ENCODE measurements around the gene LY6G5B.

LY6G5B gene

DNA sequence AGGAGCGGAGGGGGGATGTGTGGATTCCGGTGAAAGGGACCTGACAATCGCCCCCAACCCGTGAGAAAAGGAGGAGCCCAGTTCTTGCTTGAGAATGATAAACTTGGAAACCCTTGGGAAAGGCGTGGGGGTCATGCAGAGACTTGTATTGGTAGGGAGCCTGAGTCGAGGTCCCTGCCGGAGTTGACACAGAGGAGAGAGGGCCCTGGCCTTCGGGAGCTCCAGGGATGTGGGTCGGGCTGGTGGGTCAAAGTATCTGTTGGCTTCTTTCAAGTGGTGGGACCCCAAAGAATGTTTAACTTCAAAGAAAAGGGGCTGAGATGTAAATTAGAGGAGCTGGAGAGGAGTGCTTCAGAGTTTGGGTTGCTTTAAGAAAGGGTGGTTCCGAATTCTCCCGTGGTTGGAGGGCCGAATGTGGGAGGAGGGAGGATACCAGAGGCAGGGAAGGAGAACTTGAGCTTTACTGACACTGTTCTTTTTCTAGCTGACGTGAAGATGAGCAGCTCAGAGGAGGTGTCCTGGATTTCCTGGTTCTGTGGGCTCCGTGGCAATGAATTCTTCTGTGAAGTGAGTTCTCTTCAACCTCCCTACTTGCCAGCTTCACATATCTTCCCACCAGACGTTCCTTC, 3.3 kb upstream of the LY6G5B start:
- TF ChIP-seq CTCF (IDR thresholded peaks at IDR 0.05; ENCODE audit: insufficient read depth, low read depth, low read length, missing control alignments) = no peak
- peak overlapping the region; percentile 96 for H3K4me3 ChIP-seq (ENCODE audit: low read depth, low read length)
- DNase-seq (ENCODE audit: low read depth) = no peak

DNA sequence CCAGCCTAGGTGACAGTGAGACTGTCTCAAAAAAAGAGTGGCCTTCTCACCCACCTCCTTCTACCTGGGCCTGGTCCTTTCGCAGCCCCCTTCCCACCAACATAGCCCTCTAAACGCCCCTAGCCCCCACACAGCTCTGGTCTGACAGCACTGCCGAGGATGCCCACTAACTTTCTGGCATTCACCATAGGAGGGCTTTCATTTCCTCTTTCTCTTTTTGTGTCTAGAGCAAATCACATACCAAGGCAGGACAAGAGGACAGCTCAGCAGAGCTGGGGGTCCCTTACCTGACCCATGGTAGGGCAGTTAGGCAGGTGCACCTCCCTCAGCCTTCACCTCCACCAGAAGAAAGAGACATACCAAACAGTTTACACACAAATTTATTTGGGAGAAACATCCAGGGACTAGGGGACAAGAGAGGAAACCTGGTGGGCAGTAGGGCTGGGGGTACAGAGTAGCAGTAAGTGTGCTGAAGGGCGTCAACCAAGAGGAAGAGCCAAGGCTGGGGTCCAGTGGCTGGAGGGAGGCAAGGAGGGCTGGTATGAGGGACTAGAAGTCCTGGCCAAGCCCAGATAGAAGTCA, 6.6 kb downstream of the LY6G5B start:
- H3K4me3 ChIP-seq (ENCODE audit: low read depth, low read length) = no peak overlapping the region
- no peak for TF ChIP-seq CTCF (IDR thresholded peaks at IDR 0.05; ENCODE audit: insufficient read depth, low read depth, low read length, missing control alignments)
- no peak for DNase-seq (ENCODE audit: low read depth)

DNA sequence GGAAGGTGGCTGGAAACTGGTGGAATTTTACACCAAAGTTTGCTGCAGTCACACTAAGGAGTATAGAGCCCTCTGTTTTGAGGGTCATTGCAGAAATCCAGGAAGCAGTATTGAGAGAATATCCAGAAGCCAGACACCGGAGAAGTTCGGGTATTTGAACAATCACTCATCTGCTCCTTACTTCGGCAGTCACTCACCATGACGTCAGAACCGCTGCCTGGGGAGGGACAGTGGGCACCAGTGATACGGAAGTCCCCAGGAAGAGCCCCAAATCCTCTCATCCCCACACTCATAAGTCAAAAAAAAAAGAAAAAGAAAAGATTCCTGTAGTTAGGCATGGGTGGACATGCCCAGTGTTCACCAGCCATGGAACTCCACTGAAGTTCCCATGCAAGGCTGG, 7.1 kb downstream of the LY6G5B start:
- DNase-seq (ENCODE audit: low read depth) = no peak
- no peak overlapping the region for H3K4me3 ChIP-seq (ENCODE audit: low read depth, low read length)
- no peak for TF ChIP-seq CTCF (IDR thresholded peaks at IDR 0.05; ENCODE audit: insufficient read depth, low read depth, low read length, missing control alignments)

DNA sequence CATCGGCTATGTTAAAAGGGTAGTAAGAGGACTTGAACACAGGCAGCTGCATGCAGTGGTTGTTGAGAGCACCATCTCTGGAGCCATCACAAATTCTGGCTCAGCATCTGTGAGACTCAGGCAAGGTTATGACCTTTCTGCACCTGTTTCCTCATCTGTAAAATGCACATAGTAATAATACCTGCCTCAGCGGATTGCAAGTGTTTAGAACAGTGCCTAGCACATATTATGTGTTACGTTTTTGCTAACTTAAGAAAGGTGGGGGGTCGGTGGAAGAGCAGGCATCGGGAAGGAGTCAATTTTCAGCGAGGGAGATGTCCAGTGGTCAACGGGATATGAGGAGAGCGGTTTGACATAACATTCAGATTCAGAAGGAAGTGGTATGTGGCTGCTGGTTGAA, 8.2 kb downstream of the LY6G5B start:
- TF ChIP-seq CTCF (IDR thresholded peaks at IDR 0.05; ENCODE audit: insufficient read depth, low read depth, low read length, missing control alignments) = no peak
- no peak for DNase-seq (ENCODE audit: low read depth)
- no peak overlapping the region for H3K4me3 ChIP-seq (ENCODE audit: low read depth, low read length)

GRCh38 chr6:31680226-31681134, 10.7 kb downstream of the LY6G5B start, which contains the start of gene LY6G5C:
LY6G5C (minus strand) TSS chr6:31681067; CDS start chr6:31680373, 694 bp downstream.
- DNase-seq (ENCODE audit: low read depth) = peak; percentile 90
- H3K4me3 ChIP-seq (ENCODE audit: low read depth, low read length) = peak within 1 kb of the TSS; percentile 72
- TF ChIP-seq CTCF (IDR thresholded peaks at IDR 0.05; ENCODE audit: insufficient read depth, low read depth, low read length, missing control alignments) = peak; percentile 71

- H3K4me3 ChIP-seq (ENCODE audit: low read depth, low read length) = peak overlapping the region; percentile 72
- TF ChIP-seq CTCF (IDR thresholded peaks at IDR 0.05; ENCODE audit: insufficient read depth, low read depth, low read length, missing control alignments) = peak; percentile 11
- peak; percentile 56 for DNase-seq (ENCODE audit: low read depth)
Observed at GRCh38 chr6:31681135-31681671, 11.4 kb downstream of the LY6G5B start.
